ENCODE measurements around the gene GRM7.

GRM7 gene

DNA sequence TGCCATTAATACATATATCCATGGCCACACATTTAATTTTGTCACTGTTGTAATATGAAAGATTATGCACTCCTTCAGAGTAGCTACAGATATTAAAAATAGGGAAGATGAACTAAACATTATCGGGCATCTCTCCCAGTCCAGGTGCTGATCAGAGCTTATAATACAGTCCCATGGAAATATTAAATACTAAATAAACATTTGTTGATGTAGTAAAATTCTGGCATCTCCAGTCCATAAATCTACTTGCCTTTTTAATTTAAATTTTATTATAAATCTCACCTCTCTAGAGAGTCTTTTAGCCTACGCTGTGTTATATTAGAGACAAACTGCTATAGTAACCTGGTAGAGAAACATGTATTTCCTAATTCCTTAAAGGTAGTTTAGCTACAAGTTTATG is 297.6 kb downstream of the GRM7 start:
- no peaks in the 10 kb centered on the region for H3K9me3 ChIP-seq
- no peaks in the 10 kb centered on the region for H3K27me3 ChIP-seq
- TF ChIP-seq, protein P1, sequence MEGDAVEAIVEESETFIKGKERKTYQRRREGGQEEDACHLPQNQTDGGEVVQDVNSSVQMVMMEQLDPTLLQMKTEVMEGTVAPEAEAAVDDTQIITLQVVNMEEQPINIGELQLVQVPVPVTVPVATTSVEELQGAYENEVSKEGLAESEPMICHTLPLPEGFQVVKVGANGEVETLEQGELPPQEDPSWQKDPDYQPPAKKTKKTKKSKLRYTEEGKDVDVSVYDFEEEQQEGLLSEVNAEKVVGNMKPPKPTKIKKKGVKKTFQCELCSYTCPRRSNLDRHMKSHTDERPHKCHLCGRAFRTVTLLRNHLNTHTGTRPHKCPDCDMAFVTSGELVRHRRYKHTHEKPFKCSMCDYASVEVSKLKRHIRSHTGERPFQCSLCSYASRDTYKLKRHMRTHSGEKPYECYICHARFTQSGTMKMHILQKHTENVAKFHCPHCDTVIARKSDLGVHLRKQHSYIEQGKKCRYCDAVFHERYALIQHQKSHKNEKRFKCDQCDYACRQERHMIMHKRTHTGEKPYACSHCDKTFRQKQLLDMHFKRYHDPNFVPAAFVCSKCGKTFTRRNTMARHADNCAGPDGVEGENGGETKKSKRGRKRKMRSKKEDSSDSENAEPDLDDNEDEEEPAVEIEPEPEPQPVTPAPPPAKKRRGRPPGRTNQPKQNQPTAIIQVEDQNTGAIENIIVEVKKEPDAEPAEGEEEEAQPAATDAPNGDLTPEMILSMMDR (IDR thresholded peaks at IDR 0.05; ENCODE audit: low read depth, low read length) = no peak
- no peak for DNase-seq
- H3K4me1 ChIP-seq = no peaks in the 10 kb centered on the region
- no peaks in the 10 kb centered on the region for H3K36me3 ChIP-seq
- H3K4me3 ChIP-seq (ENCODE audit: low read depth, low read length) = no peak overlapping the region

DNA sequence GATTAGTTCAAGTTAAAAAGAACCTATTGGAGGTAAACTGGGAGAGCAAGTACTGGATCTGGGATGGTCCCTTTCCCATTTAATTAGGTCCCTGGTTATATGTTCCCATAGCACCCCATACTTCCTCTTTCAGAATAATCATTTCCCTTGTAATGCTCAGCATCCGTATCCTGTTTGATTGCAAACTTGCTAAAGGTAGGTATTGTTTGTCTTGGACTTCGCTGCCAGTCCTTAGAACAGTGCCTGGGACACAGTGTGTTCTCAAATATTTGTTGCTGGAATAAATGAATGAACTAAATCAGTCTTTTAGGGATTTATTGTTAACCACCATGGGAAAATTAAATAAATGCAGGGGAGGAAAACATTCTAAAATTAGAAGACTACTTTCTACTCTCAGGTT is 299.8 kb downstream of the GRM7 start:
- DNase-seq = no peak
- H3K27me3 ChIP-seq = no peaks in the 10 kb centered on the region
- H3K4me3 ChIP-seq (ENCODE audit: low read depth, low read length) = no peak overlapping the region
- TF ChIP-seq, protein P1 (IDR thresholded peaks at IDR 0.05; ENCODE audit: low read depth, low read length) = no peak
- H3K36me3 ChIP-seq = no peaks in the 10 kb centered on the region
- H3K4me1 ChIP-seq = no peaks in the 10 kb centered on the region
- no peaks in the 10 kb centered on the region for H3K9me3 ChIP-seq

DNA sequence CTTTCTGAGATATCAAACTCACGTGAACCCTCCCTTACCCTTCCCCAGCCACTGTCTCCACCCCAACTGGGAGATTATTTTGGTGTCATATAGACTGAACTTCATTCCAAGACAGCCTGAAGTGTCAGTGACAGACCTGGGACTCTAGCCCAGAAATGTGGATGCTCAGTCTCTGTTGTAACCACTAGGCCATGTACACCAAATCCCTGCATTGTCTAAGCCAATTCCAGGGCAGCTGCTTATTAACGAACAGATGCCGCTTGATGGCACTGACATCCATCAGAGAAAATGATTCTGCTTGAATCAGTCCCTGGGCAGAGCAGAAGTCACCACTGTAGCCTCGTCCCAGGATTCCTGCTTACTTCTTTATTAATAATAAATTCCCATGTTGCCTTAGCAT is 305.5 kb downstream of the GRM7 start:
- TF ChIP-seq, protein P1 (IDR thresholded peaks at IDR 0.05; ENCODE audit: low read depth, low read length) = no peak
- H3K27me3 ChIP-seq = no peaks in the 10 kb centered on the region
- H3K4me3 ChIP-seq (ENCODE audit: low read depth, low read length) = no peak overlapping the region
- peak; percentile 7 for DNase-seq
- no peaks in the 10 kb centered on the region for H3K36me3 ChIP-seq
- H3K9me3 ChIP-seq = no peaks in the 10 kb centered on the region
- no peaks in the 10 kb centered on the region for H3K4me1 ChIP-seq

DNA sequence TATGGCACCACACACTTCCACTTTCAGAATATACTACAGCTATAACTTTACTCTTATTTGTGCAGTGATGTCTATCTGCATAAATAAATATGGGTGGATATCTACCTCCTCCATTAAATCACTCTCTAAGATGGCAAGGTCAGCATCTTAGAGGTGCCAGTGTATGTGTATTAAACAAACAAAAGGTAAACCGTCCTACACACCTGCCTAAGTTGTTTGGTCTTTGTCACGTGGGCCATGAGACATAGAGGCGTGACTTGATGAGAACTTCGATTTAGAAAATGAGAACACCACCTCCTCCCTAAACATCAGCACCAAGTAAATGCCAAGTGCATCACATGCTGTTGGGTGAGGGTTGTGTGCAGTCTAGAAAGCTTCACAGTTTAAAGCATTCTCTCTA is 310.6 kb downstream of the GRM7 start:
- no peaks in the 10 kb centered on the region for H3K27me3 ChIP-seq
- H3K4me1 ChIP-seq = no peaks in the 10 kb centered on the region
- DNase-seq = no peak
- TF ChIP-seq, protein P1 (IDR thresholded peaks at IDR 0.05; ENCODE audit: low read depth, low read length) = no peak
- no peaks in the 10 kb centered on the region for H3K9me3 ChIP-seq
- no peak overlapping the region for H3K4me3 ChIP-seq (ENCODE audit: low read depth, low read length)
- H3K36me3 ChIP-seq = no peaks in the 10 kb centered on the region

DNA sequence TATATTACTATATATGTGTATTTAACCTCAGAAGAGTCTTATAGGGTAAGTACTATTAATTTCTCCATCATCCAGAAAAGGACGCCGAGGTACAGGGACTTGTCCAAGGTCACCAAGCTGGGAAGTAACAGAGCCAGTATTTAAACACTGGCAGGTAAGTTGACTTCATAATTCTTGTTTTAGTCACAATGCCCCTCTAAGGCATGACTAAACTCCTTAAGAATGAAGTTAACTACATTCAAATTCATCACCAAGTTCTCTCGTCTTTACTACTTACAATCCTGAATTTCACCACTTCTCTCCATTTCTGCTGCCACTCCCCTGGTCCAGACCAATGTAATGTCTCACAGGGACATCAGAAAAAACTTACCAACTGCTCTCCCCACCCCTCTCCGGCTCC is 312.1 kb downstream of the GRM7 start:
- no peaks in the 10 kb centered on the region for H3K4me1 ChIP-seq
- H3K9me3 ChIP-seq = no peaks in the 10 kb centered on the region
- no peaks in the 10 kb centered on the region for H3K36me3 ChIP-seq
- H3K27me3 ChIP-seq = no peaks in the 10 kb centered on the region
- DNase-seq = no peak
- TF ChIP-seq, protein P1 (IDR thresholded peaks at IDR 0.05; ENCODE audit: low read depth, low read length) = no peak
- no peak overlapping the region for H3K4me3 ChIP-seq (ENCODE audit: low read depth, low read length)

DNA sequence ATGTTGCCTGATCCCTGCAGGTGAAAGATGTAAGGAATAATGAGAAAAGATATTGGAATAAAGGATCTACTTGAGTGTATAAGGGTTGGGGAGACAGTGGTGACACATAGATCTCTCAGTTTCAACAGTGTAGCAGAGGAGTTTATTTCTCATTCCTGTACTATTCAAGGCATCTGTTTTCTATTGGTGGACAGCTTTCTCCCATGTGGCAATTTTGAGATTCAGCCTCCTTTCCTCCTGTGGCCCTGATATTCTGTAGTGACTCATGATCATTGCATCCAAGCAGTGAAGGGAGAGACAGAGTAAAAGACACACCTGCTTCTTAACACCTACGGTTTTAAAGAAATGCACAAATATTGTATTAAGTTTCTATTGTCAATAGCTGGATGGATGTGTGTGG is 327.6 kb downstream of the GRM7 start:
- H3K4me1 ChIP-seq = no peaks in the 10 kb centered on the region
- TF ChIP-seq, protein P1 (IDR thresholded peaks at IDR 0.05; ENCODE audit: low read depth, low read length) = no peak
- H3K27me3 ChIP-seq = no peaks in the 10 kb centered on the region
- H3K9me3 ChIP-seq = no peaks in the 10 kb centered on the region
- H3K4me3 ChIP-seq (ENCODE audit: low read depth, low read length) = no peak overlapping the region
- DNase-seq = no peak
- no peaks in the 10 kb centered on the region for H3K36me3 ChIP-seq
